Activated B cell treated with CpG ODN at 0.5 μM for 24 hours (primary cell): Measurements from ENCODE around the gene PHC2. TPM values are rescaled to one million over a fixed set of nuclear protein-coding genes. Genes with fewer than 3 reads are reported as not detected.

ENCODE experiments used
- ATAC-seq: fragments of 200-7000 bp; cut with Tn5 transposase; one replicate; pipeline ENCODE4 v1.10.0; 2021; ENCODE audit warnings: low read depth, mild to moderate bottlenecking, moderate library complexity
- CTCF ChIA-PET: fragments of 350-600 bp; sonication (Branson Sonifier 250); formaldehyde crosslinking; loops from one replicate; lab custom pipeline; 2021; ENCODE audit warnings: antibody characterized with exemption; lab: Charles Lee
- POLR2A ChIA-PET: fragments of 350-600 bp; sonication (Branson Sonifier 250); formaldehyde crosslinking; loops from one replicate; lab custom pipeline; 2021; ENCODE audit warnings: antibody characterized with exemption; lab: Charles Lee
- DNase-seq: peaks from one replicate; pipeline ENCODE4 v3.0.0; 2022
- H3K27ac Mint-ChIP-seq: one replicate; pipeline ENCODE4 v1.8.0; 2020; ENCODE audit warnings: mixed read lengths
- H3K27me3 Mint-ChIP-seq: one replicate; pipeline ENCODE4 v1.8.0; 2021; ENCODE audit warnings: mixed read lengths
- H3K36me3 Mint-ChIP-seq: one replicate; pipeline ENCODE4 v1.8.0; 2021; ENCODE audit warnings: low read depth, mixed read lengths
- H3K4me1 Mint-ChIP-seq: one replicate; pipeline ENCODE4 v1.8.0; 2021; ENCODE audit warnings: mixed read lengths
- H3K4me3 Mint-ChIP-seq: one replicate; pipeline ENCODE4 v1.8.0; 2020; ENCODE audit warnings: mild to moderate bottlenecking, mixed read lengths
- H3K9me3 Mint-ChIP-seq: one replicate; pipeline ENCODE4 v1.8.0; 2020; ENCODE audit warnings: mixed read lengths
- intact Hi-C: fragments of 100-400 bp; cut with micrococcal nuclease; formaldehyde crosslinking; loops from one replicate; pipeline ENCODE4 v1.15.1; 2024
- total RNA-seq: library from RNA; stranded (reverse); gene quantifications from 2 replicates; pipeline ENCODE4 v1.2.3, GENCODE V29; 2022
- TF ChIP-seq, protein P1 (sequence below): fragments of 200-600 bp; IDR thresholded peaks from one replicate; pipeline ENCODE4 v1.8.0; 2022; ENCODE audit warnings: antibody characterized with exemption, mild to moderate bottlenecking

PHC2 gene
- total RNA-seq, 1 donor from 2014 or later, result 16.4 TPM

DNA sequence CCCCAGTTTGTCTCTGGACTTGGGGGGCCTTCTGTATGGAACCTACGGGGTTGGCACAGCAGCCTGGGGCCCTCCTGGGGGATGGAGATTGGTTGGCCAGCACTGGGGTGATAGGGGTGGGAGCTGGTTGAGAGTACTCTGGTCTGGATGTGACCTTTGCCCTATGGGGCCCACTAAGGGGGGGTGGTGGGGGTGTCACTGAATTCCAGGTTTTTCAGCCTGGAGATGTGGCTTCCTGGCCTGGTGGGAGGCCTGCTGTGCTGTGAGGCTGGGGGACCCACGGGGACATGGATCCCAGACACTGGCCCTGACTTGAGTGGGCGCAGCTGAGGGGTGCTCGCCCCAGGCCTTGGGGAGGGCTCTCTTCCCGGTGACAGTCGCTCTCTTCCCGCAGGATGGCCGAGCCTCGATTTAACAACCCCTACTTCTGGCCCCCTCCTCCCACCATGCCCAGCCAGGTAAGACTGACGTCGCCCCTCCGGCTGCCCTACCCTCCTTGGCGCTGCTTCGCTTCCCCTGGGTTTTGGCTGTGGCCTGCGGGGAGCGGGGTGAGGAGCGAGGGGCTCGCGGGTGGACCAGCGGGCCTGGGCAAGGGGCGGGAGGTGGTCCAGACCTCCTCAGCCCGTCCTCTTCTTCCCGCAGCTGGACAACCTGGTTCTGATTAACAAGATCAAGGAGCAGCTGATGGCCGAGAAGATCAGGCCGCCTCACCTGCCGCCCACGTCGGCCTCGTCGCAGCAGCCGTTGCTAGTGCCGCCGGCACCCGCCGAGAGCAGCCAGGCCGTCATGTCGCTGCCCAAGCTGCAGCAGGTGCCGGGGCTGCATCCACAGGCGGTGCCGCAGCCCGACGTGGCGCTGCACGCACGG, 155.0 kb downstream of the PHC2 start:
- intact Hi-C loops, result no loop called here
- ChIA-PET CTCF (no interaction called here), POLR2A (no interaction called here)
- Mint-ChIP-seq H3K4me3 (no peak overlapping the region), H3K27ac (no peak overlapping the region), H3K27me3 (no peaks in the 10 kb centered on the region), H3K9me3 (no peaks in the 10 kb centered on the region), H3K4me1 (peaks cover 20% of the 10 kb centered on the region), H3K36me3 (peaks cover 35% of the 10 kb centered on the region)
- DNase-seq (no peak), ATAC-seq (no peak)
- TF ChIP-seq, protein P1, sequence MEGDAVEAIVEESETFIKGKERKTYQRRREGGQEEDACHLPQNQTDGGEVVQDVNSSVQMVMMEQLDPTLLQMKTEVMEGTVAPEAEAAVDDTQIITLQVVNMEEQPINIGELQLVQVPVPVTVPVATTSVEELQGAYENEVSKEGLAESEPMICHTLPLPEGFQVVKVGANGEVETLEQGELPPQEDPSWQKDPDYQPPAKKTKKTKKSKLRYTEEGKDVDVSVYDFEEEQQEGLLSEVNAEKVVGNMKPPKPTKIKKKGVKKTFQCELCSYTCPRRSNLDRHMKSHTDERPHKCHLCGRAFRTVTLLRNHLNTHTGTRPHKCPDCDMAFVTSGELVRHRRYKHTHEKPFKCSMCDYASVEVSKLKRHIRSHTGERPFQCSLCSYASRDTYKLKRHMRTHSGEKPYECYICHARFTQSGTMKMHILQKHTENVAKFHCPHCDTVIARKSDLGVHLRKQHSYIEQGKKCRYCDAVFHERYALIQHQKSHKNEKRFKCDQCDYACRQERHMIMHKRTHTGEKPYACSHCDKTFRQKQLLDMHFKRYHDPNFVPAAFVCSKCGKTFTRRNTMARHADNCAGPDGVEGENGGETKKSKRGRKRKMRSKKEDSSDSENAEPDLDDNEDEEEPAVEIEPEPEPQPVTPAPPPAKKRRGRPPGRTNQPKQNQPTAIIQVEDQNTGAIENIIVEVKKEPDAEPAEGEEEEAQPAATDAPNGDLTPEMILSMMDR, result no peak

DNA sequence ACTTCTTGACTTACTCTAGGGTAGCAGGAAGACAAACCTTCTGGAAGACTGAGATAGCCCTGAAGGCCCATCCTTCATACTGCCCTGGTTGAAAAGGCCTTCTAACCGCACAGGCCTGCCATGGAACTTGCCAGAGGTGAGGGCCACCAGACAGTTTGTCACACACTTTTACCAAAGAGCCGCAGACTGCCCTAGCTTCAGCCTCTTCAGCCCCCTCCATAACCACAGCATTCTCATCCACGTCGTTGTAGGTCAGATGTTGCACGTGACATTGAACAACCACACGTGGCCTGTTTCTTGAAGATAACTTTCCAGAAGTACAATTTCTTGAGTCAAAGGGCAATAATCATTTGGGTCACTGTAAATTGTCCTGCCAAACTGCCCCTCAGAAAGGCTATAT, 155.7 kb downstream of the PHC2 start:
- TF ChIP-seq, protein P1, result no peak
- no peak for DNase-seq
- Mint-ChIP-seq H3K4me1 (peaks cover 20% of the 10 kb centered on the region), H3K27ac (no peak overlapping the region), H3K4me3 (no peak overlapping the region), H3K36me3 (peaks cover 31% of the 10 kb centered on the region), H3K9me3 (no peaks in the 10 kb centered on the region), H3K27me3 (no peaks in the 10 kb centered on the region)
- ChIA-PET CTCF (interaction anchor here (0.7 kb wide), 1 partner anchor 20 kb away, joined by 3 read pairs; no protein-coding TSS in a partner anchor), POLR2A (no interaction called here)
- intact Hi-C loops, result no loop called here
- ATAC-seq, result no peak

DNA sequence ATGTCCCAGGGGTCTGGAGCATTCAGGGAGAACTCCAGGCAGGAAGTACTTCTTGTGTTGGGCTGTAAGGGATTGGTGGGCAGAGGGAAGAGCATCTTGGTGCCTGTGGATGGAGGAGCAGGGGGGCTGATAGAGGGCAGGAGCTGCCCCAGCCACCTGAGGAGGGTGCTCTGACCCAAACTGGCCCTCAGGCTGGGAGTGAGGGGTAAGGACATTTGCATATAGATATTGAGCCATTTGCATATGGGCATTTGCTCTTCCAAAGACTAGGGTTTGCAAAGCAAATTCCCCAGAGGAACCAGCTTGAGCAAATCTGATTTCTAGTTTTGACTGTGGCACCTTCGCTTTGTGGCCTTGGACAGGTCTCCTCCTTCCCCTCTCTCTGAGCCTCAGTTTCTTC, 156.4 kb downstream of the PHC2 start:
- no peaks in the 10 kb centered on the region for H3K9me3 Mint-ChIP-seq
- POLR2A ChIA-PET, result interaction anchor here (0.9 kb wide), 1 partner anchor 93 kb away, joined by 5 read pairs; the partner anchor contains the start of gene TRIM62
- peaks cover 28% of the 10 kb centered on the region for H3K36me3 Mint-ChIP-seq
- no peaks in the 10 kb centered on the region for H3K27me3 Mint-ChIP-seq
- CTCF ChIA-PET, result interaction anchor here (0.7 kb wide), 1 partner anchor 21 kb away, joined by 3 read pairs; no protein-coding TSS in a partner anchor
- ATAC-seq, result peak; percentile 42
- TF ChIP-seq, protein P1, result no peak
- H3K4me3 Mint-ChIP-seq, result no peak overlapping the region
- H3K27ac Mint-ChIP-seq, result no peak overlapping the region
- peaks cover 20% of the 10 kb centered on the region for H3K4me1 Mint-ChIP-seq
- no peak for DNase-seq
- intact Hi-C loops, result no loop called here

DNA sequence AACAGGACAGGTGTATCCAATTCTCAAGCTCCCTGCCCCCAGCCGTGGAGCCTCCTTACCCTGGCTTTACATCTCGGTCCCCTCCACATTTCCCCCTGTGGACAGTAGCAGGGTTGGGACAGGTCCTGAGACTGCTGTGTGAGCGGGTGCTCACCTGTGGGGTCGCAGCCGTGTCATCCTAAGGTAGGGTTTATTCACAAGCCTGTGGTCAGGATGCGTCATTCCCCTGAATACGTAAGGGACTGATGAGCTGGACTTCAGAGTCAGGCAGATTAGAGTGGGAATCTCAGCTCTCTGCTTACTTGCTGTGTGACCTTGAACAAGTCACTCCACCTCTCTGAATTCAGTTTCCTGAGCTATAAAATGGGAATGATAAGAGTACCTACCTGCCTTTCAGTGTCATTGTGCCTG, 156.9 kb downstream of the PHC2 start:
- Mint-ChIP-seq H3K9me3 (no peaks in the 10 kb centered on the region), H3K4me1 (peaks cover 20% of the 10 kb centered on the region), H3K27ac (no peak overlapping the region), H3K4me3 (no peak overlapping the region), H3K27me3 (no peaks in the 10 kb centered on the region), H3K36me3 (peaks cover 25% of the 10 kb centered on the region)
- POLR2A ChIA-PET, result interaction anchor here (0.9 kb wide), 1 partner anchor 92 kb away, joined by 5 read pairs; the partner anchor contains the start of gene TRIM62
- ATAC-seq (no peak), DNase-seq (no peak)
- TF ChIP-seq, protein P1, result no peak
- CTCF ChIA-PET, result interaction anchor here (1.0 kb wide), 1 partner anchor 95 kb away, joined by 3 read pairs; no protein-coding TSS in a partner anchor
- intact Hi-C loops, result no loop called here

Other genes with a start within 250 kb of the PHC2 start
- 10.1 and 10.9 TPM in 2 replicates for gene TRIM62, start 249.1 kb downstream of the PHC2 start, total RNA-seq
- 14.1 and 17.7 TPM in 2 replicates for gene ZNF362, start 174.6 kb downstream of the PHC2 start, total RNA-seq
- not detected in 2 replicates for gene A3GALT2, start 110.0 kb downstream of the PHC2 start, total RNA-seq
- gene ZSCAN20, start 41.5 kb upstream of the PHC2 start, total RNA-seq, result 3.6 and 3.7 TPM in 2 replicates